Limb (tissue), 2 donors: ENCODE results near the gene SIN3A.
"Not testable (repeated sequence)": the region's sequence is repeated elsewhere in the genome, so short reads cannot be mapped to it uniquely, and the experiment has no call there.

Source experiments
- DNase-seq, 2 donors: peaks; one replicate each; pipeline ENCODE4 v3.0.0-alpha.2; 2016; ENCODE audit errors: extremely low spot score in 2 of 2

Gene SIN3A

DNA sequence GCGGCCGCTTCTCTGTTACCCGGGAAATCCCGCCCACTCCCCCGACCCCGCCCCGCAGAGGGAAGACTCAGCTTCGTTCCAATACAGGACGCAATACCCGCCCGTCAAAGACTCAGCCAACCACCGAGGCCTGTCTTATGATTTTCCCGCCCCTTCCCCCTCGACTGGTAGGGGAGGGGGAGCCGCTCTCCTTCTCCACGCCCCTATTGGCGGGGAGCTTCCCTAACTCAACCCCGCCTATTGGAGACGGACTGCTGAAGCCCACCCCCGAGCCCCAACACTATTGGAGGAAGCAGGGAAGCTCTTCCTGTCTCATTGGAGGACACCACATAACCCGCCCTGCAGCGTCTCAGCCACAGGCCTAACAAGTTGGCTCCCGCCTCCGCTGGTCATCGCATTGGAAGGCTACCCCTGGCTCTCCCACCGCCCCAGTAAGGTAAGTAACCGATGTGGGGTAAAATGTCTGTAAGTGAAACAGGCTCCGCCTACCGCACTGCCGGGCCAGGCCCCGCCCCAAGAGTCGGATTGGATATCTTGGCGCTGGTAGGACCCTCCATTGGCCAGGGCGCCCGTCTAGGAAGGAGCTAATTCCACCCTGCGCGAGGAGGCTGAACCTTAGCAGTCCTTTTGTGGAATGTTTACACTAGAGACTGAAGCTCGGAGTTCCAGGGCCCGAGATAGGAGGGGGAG lies at the start of gene SIN3A:
Gene SIN3A, minus strand, starts transcription at position 17 of the 690 bp plus-strand sequence. CDS start 21,315 bp downstream, outside the sequence.
- peak; percentile 99 for DNase-seq

- DNase-seq: no peak
Measured at GRCh38 chr15:75493732-75494131, 42.2 kb upstream of the SIN3A start.

GRCh38 chr15:75483961-75484360 lies 32.5 kb upstream of the SIN3A start:
- no peak for DNase-seq

GRCh38 chr15:75483556-75483955 lies 32.1 kb upstream of the SIN3A start:
- not testable (repeated sequence) for DNase-seq

DNA sequence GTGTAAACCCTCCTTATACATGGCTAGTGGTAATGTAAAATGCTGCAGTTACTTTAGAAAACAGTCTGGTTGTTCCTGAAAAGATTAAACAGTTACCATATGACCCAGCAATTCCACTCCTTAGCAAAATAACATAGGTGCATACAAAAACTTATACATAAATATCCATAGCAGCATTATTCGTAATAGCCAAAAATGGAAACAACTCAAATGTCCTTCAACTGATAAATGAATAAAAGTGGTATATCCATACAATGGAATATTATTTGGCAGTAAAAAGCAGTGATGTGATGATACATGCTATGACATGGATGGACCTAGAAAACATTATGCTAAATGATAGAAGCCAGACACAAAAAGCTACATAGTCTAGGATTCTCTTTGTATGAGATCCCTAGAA lies 31.6 kb upstream of the SIN3A start:
- DNase-seq: no peak

DNA sequence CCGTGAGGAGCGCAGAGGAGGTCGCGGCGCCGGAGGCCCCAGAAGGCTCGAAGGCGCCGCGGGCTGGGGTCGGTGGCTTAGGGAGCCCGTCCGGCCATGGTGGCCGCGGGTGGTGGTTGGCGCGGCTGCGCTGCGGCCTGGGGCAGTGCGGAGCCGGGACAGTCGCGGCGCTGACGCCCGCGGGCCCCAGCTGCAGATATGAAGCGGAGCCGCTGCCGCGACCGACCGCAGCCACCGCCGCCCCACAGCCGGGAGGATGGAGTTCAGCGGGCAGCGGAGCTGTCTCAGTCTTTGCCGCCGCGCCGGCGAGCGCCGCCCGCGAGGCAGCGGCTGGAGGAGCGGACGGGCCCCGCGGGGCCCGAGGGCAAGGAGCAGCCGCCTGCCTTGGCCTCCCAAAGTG lies 29.0 kb upstream of the SIN3A start:
- DNase-seq: not testable (repeated sequence)

DNA sequence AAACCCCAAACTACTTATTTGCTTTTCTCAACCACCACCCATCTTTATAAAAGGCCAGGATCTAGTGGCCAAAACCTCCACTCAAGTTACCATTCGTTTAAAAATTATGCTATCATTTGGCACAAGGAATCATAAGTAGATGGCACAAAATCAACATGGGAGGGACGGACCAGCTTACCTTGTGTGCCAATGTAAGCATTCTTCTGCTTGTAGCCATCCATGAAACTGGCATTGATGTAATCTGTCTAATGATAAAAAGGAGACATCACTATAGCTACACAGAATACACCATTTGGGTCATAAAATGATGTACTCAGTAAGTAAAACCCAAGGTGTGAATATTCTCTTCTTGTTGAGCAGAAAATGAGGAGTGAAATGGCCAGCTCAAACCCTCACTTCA lies 28.2 kb upstream of the SIN3A start:
- DNase-seq: no peak

DNA sequence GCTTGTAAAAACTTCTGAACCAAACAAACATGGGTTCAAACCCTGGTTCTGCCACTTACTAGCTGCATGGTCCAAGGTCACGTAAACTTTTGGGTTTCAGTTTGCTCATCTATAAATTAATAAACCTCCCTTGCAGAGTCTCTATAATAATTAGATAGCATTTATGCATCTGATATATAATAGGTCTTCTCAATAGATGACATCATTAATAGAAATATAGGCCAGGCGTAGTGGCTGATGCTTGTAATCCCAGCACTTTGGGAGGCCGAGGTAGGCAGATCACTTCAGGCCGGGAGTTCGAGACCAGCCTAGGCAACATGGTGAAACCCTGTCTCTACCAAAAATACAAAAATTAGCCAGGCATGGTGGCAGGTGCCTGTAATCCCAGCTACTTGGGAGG lies 25.6 kb upstream of the SIN3A start:
- not testable (repeated sequence) for DNase-seq

- DNase-seq: no peak
Measured at GRCh38 chr15:75468913-75469598, 17.6 kb upstream of the SIN3A start.

GRCh38 chr15:75460646-75461045 lies 9.2 kb upstream of the SIN3A start:
- DNase-seq: no peak

DNA sequence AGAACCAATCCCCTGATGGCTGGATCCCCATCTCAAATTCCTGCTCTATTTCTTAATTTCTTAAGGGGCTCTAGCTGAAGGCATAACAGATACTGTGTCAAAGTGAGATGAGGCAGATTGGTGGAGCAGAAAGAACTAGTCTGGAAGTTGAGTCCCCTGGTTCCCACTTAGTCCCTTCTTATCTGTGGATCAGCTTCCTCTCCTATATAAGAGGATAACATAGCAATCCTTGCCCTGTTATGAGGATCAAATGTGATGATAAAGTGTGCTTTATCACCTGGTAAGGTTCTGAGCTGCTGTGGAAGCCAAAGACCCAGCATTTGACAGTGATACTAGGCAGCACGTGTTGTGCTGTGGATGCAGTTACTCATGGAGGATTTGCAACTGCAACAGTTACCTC lies 8.1 kb upstream of the SIN3A start:
- DNase-seq: no peak

DNA sequence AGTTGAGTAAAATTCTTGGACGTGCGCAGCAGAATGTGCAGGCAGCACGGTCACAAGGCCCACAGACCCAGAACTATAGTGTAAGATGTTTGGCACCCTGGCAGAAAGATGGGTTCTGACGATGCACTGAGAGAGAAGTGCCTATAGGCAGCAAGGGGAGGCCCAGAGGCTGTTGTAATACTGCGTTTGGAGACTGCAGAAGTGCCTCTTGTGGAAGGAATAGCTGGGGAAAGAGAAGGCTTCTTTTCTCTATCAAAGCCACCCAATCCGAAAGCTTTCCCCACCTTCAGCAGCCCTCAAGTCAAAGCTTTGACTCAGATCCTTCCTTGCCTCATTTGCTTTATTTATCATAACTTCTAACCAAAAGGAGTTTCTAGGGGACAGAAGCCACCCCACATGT lies 5.2 kb upstream of the SIN3A start:
- no peak for DNase-seq

DNA sequence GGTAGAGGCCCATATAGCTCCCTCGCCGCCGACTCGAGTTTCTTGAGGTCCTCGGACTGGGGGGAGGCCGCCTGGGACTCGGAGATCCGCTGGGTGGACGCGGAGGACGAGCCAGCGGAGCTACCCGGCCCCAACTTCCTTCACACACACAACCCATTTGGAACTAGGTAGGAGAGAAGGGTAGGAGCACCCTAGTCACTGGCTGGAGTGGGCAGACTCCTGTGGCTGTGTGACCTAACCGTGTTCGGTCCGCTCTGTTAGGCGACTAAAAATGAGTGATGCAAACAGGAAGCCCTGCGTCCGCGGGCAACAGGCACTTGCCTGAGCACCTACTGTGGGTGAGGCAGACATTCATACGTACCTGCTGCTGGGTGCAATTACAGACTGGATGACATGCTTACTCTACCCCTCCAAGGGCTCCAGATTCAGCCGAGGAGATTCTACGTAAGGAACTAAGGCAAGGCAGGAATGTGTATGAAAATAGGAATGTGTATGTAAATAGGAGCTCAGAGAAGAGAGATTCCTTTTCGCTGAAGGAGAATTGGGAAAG lies 4.6 kb upstream of the SIN3A start:
- DNase-seq: no peak

DNA sequence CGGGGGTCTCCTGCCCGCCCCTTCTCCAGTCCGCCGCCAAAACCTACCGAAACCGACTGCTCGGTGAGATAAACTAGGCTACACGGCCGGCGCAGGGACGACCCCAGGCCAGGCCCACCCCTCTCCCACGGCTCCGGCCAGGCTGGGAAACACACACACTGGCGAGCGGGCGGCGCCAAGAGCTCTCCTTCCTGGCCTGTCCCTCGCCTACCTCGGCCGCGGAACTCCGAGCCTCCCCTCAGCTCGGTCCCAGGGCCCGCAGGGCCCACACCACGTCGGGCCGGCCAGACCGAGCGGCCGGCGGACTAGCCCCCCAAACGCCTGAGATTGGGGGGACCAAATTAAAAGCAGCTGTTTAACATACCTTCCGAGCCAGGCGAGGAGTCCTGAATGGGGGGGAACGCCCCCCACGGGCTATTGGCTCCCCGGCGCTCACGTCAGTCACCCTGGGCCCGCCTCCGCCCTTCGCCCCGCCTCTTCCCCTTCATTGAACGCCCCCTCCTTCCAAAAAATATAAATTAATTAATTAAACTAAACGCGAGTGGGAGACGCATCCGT lies 4.0 kb upstream of the SIN3A start:
- DNase-seq: peak; percentile 93 to 94

- peak; percentile 12 to 91 for DNase-seq
Measured at GRCh38 chr15:75454471-75455378, 3.2 kb upstream of the SIN3A start.

- DNase-seq: peak; percentile 97 to 100
Measured at GRCh38 chr15:75453703-75454470, 2.4 kb upstream of the SIN3A start.

- peak; percentile 27 to 73 for DNase-seq
Measured at GRCh38 chr15:75452865-75453702, 1.6 kb upstream of the SIN3A start.

- DNase-seq: peak; percentile 81 to 82
Measured at GRCh38 chr15:75452364-75452864, 924 bp upstream of the SIN3A start.

DNA sequence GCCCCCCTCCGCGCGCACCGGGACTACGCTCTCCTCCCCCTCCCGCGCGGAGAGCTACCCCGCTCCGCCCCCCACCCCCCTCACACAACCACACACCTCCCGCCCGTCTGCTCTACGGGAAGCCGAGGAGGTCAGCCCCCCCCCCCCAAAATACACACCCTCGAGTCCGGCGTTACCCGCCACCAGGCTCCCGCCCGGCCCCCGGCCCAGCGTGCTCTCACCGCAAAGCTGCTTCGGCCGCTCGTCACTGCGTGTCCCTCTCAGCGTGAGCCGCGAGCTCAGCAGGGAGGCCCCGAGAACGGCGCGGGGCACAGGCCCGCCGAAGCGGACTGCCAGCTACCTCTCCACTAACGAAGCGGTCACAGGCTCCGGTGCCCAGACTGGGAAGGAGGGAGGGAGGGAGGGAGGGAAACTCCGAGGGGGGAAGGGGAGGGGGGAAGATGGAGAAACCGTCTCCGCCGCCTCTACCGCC lies 252 bp downstream of the SIN3A start:
- no peak for DNase-seq
